Measurements from ENCODE around the gene BNIP3.
"Not testable (repeated sequence)": the region's sequence is repeated elsewhere in the genome, so short reads cannot be mapped to it uniquely, and the experiment has no call there.

BNIP3 gene

DNA sequence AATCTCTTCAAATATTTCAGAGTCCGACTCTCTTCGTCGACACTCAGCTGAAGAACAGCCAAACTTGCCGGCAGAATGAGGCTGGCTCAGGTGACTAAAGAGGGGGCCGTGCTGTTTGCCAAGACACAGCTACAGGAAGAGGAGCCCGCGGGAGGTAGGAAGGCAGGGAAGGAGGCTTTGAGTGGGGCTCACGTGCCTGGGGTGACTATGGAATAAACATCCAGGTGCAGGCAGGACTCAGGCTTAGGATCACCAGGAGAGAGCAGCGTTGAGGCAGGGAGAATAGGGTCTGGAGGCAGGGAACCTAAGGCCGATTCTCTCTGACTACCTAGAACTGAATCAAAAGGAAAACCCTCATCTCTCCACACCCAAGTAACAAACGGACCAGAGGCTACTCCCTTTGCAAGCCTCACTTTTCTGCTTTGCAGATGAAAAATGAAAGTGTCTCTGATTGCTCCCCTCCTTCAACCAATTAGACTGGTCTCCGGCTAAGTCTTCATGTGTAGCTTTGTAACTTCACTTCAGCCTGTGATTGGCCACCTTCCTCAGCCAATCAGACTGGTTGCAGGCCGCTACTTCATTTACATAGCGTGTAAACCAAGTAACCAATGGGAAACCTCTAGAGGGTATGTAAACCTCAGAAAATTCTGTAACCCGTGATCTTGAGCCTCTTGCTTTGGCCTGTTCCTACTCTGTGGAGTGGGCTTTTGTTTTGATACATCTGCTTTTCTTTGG, 19.7 kb upstream of the BNIP3 start:
- peak; percentile 10 for DNase-seq (ENCODE audit: low spot score)

GRCh38 chr10:131998845-131999681, 17.3 kb upstream of the BNIP3 start:
- no peak for DNase-seq (ENCODE audit: low spot score)

DNA sequence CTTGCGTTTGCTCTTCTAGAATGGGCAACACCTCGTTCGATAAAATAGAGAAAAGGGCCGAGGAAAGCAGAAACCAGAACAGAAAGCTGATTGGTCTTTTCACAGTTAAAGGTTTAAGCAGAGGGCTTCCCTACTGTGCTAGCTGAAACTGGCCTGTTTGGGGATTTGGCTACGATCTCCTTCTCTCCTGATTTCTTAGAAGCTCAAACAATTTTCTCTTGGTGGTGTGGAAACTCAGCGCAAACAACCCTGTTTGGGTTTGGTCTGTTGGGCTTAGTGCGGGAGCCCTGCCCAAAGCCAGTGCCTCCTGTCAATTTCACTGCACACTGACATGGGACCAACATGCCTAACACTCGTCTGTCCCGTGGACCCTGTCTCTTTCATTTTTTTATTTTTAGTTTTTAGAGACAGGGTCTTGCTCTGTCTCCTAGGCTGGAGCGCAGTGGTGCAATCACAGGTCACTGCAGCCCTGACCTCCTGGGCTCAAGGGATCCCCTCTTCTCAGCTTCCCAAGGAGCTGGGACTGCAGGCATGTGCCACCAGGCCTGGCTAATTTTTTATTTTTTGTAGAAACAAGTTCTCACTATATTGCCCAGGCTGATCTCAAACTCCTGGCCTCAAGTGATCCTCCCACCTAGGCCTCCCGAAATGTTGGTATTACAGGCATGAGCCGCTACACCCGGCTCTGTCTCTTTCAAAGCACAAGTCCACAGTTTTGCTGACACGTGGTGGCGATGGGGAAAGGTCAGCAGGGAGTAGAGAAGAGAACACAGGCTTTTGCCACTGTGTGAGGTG, 16.5 kb upstream of the BNIP3 start:
- no peak for DNase-seq (ENCODE audit: low spot score)

DNA sequence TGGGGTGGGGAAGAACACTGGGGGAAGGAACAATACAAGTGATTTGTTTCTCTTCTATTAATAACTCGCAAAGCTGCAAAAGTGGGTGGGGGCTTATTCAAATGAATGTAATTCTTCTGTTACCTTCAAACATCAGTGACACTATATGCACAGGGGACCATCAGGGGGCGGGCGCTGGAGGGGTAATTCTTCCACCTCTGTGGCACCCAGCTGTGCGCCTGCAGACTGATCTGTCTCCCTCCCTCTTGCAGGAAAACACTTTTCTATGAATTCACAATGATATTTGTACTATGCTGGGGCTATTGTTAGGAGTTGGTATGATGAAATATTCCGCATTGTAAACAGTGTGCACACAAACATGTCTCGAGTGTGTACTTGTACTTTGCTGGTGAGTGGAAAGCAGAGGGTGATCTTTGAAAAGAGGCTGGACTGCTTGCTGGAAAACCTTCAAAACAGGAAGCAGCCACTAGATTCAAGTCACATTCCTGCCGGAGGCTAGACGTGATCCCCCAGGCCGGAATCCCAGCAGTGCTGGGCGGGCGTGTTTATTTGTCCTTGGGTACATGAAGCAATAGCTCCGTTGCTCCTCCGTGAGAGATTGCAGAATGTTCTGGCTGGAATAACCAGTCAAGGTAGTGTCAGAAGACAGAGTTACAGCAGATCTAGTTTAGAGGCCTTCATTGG, 15.8 kb upstream of the BNIP3 start:
- no peak for DNase-seq (ENCODE audit: low spot score)

DNA sequence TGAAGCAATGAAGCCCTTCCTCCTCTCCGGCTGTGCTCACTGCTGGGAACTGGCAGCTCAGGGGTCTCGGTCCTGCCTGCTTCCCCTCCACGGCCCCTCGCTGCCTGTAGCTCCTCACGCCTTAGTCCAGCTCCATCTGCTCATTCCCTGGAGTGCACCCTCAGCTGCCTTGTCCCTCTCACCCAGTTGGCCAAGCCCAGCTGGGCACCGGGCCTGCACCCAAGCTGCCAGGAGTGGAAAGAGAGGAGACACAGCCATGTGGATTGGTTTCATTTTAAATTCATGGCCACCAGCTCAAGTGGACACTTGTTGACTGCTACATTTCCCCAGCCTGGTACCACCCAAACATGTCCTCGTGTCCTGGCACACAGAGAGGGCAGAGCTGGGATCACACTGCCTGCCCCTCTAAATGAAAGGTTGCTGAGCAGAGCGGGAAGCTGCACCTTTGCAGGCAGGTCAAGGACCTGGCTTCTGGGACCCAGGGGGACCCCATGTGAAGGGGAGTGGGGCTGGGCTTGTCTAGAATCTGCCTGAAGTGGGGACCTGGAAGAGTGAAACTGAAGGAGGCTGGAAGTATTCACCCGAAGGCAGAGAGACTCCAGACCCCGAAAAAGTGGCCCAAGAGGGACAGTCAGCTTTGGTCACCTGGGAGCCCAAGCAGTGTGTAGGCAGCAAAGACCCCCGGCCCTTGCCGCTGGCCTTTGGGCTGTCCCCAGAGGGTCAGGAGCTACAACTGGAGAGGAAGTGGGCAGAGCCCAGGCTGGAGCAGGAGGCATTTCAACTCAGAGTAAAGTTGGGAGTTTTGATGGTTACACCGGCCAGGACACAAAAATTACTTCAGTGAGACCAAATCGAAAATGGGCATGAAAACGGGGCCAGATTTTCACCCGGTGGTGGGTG, 15.0 kb upstream of the BNIP3 start:
- DNase-seq (ENCODE audit: low spot score) = no peak

GRCh38 chr10:131994435-131994834, 12.7 kb upstream of the BNIP3 start:
- DNase-seq (ENCODE audit: low spot score) = no peak

- DNase-seq (ENCODE audit: low spot score) = no peak
These were observed 11.6 kb upstream of the BNIP3 start for GRCh38 chr10:131993275-131993674.

DNA sequence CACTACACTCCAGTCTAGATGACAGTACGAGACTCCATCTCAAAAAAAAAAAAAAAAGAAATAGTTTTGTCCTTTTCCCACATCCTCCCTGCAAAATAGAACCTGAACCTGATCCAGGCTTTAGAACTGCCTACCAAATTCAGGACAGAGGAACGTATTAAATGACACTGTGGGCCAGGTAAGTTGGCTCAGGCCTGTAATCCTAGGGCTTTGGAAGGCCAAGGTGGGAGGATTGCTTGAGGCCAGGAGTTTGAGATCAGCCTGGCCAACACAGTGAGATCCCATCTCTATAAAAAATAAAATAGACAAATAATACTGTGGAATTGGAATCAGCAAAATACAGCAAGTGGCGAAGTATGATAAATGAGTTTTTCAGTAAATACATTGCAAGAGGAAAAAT, 10.0 kb upstream of the BNIP3 start:
- no peak for DNase-seq (ENCODE audit: low spot score)

- not testable (repeated sequence) for DNase-seq (ENCODE audit: low spot score)
These were observed 6.1 kb upstream of the BNIP3 start for GRCh38 chr10:131987786-131988185.

DNA sequence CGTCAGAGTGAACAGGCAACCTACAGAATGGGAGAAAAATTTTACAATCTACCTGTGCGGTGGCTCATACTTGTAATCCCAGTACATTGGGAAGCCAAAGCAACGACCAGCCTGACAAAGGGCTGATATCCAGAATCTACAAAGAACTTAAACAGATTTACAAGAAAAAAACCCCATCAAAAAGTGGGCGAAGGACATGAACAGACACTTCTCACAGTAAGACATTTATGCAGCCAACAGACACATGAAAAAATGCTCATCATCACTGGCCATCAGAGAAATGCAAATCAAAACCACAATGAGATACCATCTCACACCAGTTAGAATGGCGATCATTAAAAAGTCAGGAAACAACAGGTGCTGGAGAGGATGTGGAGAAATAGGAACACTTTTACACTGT, 5.6 kb upstream of the BNIP3 start:
- not testable (repeated sequence) for DNase-seq (ENCODE audit: low spot score)

- DNase-seq (ENCODE audit: low spot score) = not testable (repeated sequence)
These were observed 5.1 kb upstream of the BNIP3 start for GRCh38 chr10:131986851-131987250.

- DNase-seq (ENCODE audit: low spot score) = no peak
These were observed 2.1 kb upstream of the BNIP3 start for GRCh38 chr10:131983780-131984179.

DNA sequence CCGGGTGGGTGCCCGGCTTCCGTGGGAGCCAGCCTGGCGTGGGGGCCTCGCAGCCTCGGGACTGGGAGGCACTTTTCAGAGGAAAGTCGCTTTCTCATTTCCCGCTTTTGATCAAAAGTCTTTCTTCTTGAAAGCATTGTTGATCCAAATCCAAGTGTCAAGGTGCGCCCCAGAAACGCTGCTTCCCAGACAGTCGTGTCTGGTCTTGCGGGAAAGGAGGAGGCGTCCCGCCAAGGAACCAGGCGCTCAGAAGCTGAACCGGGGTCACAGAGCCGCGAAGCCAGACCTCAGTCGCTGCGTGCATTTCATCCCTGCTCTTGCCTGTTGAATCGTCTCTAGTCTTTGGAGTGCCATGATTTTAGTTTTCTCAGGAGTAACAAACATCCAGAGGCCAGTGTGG, 1.1 kb upstream of the BNIP3 start:
- DNase-seq (ENCODE audit: low spot score) = no peak

DNA sequence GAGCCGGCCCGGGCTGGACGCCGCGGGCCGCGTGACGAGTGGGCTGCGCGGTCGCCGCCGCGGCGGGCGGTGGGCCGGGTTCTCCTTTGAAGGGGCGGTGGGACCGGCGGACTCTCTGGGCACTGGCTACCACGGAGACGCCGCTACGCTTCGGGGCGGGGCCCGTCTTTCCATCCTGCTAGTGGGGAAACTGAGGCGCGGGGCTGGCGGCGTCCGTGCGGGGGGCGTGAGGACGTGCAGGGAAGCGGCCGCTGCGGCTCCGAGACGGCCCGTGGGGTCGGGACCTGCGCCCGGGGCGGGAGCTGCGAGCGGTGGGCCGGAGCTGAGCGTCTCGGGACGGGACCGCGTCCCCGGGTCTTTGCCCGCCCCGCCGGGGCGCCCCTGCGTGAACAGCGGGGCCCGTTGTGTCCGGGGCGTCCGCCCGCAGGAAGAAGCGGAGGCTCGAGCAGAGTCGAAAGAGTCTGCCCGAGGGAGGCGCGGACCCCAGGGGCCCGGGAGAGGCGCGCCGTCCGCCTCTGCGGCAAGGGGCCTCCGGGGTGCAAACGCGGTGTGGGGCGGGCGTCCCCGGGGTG, 548 bp upstream of the BNIP3 start:
- DNase-seq (ENCODE audit: low spot score) = no peak

- no peak for DNase-seq (ENCODE audit: low spot score)
These were observed 828 bp downstream of the BNIP3 start for GRCh38 chr10:131980761-131981428.

GRCh38 chr10:131980321-131980720, 1.4 kb downstream of the BNIP3 start:
- DNase-seq (ENCODE audit: low spot score) = no peak

- DNase-seq (ENCODE audit: low spot score) = no peak
These were observed 1.9 kb downstream of the BNIP3 start for GRCh38 chr10:131979821-131980270.

DNA sequence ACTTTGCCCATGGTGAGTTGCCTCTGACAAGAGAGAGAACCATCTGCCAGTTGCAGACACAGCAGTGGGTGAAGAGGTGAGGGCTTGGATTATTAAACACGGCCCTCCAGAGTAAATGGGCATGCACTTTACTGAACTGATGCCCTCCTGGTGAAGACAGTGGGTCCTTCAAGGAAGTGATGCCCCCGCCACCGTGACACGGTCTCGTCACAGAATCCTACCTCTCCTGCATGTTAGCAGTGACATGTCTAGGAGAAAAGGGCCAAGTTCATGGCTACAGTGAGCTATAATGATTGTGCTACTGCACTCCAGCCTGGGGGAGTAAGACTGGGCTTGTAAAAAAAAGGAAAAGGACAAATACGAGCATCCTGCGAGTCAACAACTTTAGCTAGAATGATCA, 2.4 kb downstream of the BNIP3 start:
- DNase-seq (ENCODE audit: low spot score) = no peak

DNA sequence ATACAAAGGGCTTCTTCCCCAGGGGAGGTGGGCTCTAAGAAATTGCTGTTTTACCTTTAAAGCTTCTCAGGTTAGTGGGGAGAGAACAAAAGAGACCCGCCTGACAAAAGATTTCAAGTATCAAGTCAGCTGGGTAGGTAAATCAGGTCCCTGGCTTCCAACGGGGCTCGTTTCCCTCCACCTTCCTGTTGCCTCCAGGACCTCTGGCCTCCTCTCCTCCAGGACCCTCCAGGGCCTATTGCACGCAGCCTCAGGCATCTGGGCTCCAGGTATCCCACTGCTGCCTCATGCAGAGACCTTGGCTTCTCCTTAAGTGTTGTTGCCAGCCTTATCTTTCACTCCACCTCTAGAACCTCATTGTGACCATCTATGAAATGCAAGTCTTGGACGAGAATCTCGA, 2.9 kb downstream of the BNIP3 start:
- DNase-seq (ENCODE audit: low spot score) = no peak

GRCh38 chr10:131978366-131978765, 3.4 kb downstream of the BNIP3 start:
- DNase-seq (ENCODE audit: low spot score) = no peak

Data from CD4-positive, alpha-beta T cell treated with Interleukin-15 for 4 hours (primary cell).